Transverse colon (tissue), 4 donors: ENCODE measurements around the gene SEPTIN3. TPM values are rescaled to one million over a fixed set of nuclear protein-coding genes. Genes with fewer than 3 reads are reported as not detected.

ENCODE experiments used
- DNase-seq: peaks from one replicate; pipeline ENCODE4 v3.0.0-alpha.2; 2019
- H3K27ac ChIP-seq, 4 donors: fragments of 200-600 bp; sonication (generic); 2 replicates each; pipeline ENCODE4 v1.5.1; 2016 to 2018; ENCODE audit warnings: inconsistent platforms in 4 of 4
- H3K27me3 ChIP-seq: fragments of 200-600 bp; sonication (generic); 2 replicates; pipeline ENCODE4 v1.5.1; 2017; ENCODE audit warnings: inconsistent platforms
- H3K36me3 ChIP-seq, 4 donors: fragments of 200-600 bp; sonication (generic); 2 replicates each; pipeline ENCODE4 v1.5.1; 2017 to 2019; ENCODE audit warnings: inconsistent platforms in 4 of 4
- H3K4me1 ChIP-seq, 4 donors: fragments of 200-600 bp; sonication (generic); 2 replicates each; pipeline ENCODE4 v1.5.1; 2017 to 2020; ENCODE audit warnings: inconsistent platforms in 4 of 4
- H3K4me3 ChIP-seq, 4 donors: fragments of 200-600 bp; sonication (generic); 1 replicate in 1 of 4; 2 replicates in 3 of 4; pipeline versions ENCODE4 v1.5.1 to v1.6.1; 2017 to 2019; ENCODE audit warnings: inconsistent platforms in 4 of 4
- H3K9me3 ChIP-seq, 2 donors: fragments of 200-600 bp; sonication (generic); 2 replicates each; pipeline ENCODE4 v1.5.1; 2017 to 2019; ENCODE audit warnings: inconsistent platforms in 2 of 2
- EP300 ChIP-seq: sonication (generic); formaldehyde crosslinking; IDR thresholded peaks from one replicate; pipeline ENCODE4 v1.6.1; 2017; ENCODE audit warnings: antibody characterized with exemption, low read depth
- POLR2A ChIP-seq: fragments of 450-650 bp; IDR thresholded peaks from one replicate; pipeline ENCODE4 v1.6.1; 2016; ENCODE audit warnings: antibody characterized with exemption, mild to moderate bottlenecking, moderate library complexity
- POLR2AphosphoS5 ChIP-seq, 3 donors: sonication (generic); formaldehyde crosslinking; IDR thresholded peaks; one replicate each; pipeline ENCODE4 v1.6.1; 2016; ENCODE audit warnings: antibody characterized with exemption in 3 of 3
- WGBS, 2 donors: methylation state at CpG; one replicate each; pipeline ENCODE4 v1.1.5; 2018; ENCODE audit warnings: low coverage in 1 of 2; 5-methylcytosine and 5-hydroxymethylcytosine counted together
- in situ Hi-C, 4 donors: fragments of 200-750 bp; cut with MboI; loops; one replicate each; pipeline versions ENCODE4 v1.15.0 to v1.15.1; 2017; ENCODE audit warnings: low sequenced_read_pairs in 3 of 4, low pct_ligation_motif_present in 1 of 4, low pct_unique_long_range_greater_than_20kb in 1 of 4
- intact Hi-C: fragments of 100-400 bp; cut with DNase I; formaldehyde crosslinking; loops from one replicate; pipeline ENCODE4 v1.15.1; 2023; ENCODE audit warnings: low total_unique reads
- total RNA-seq, 4 donors: library from RNA; depleted of rRNA; stranded (reverse); fragments of >200 nt; gene quantifications; one replicate each; pipeline ENCODE4 v1.1.0, GENCODE V29; 2016
- TF ChIP-seq, protein P1 (sequence below), 5 experiments: fragments of 200-600 bp in 3 of 5; fragments of 450-650 bp in 2 of 5; sonication (generic) in 3 of 5; IDR thresholded peaks; 1 replicate in 2 of 5; 2 replicates in 3 of 5; pipeline ENCODE4 v1.5.1; 2016 to 2017; ENCODE audit warnings: antibody characterized with exemption in 5 of 5, inconsistent platforms in 3 of 5, mild to moderate bottlenecking in 2 of 5, moderate library complexity in 1 of 5

The SEPTIN3 gene
- total RNA-seq, 4 donors from 2014 or later, result 0.48 to 0.68 TPM; not detected in 2

GRCh38 chr22:41989246-41989645 lies 20.0 kb downstream of the SEPTIN3 start:
- Histone ChIP-seq H3K27ac (no peak overlapping the region), H3K27me3 (no peaks in the 10 kb centered on the region), H3K9me3 (no peaks in the 10 kb centered on the region), H3K4me1 (no peaks in the 10 kb centered on the region), H3K4me3 (no peak overlapping the region), H3K36me3 (no peaks in the 10 kb centered on the region)
- WGBS, 2 donors, result 79% methylated on average over 4 of the region's 4 CpGs; no CpG with 5 or more reads in 1 of the 2 donors
- in situ Hi-C loops, result no loop called here
- DNase-seq, result no peak
- TF ChIP-seq EP300 (no peak), POLR2A (no peak), POLR2AphosphoS5 (IDR thresholded peaks at IDR 0.05) (no peak)
- TF ChIP-seq, protein P1, sequence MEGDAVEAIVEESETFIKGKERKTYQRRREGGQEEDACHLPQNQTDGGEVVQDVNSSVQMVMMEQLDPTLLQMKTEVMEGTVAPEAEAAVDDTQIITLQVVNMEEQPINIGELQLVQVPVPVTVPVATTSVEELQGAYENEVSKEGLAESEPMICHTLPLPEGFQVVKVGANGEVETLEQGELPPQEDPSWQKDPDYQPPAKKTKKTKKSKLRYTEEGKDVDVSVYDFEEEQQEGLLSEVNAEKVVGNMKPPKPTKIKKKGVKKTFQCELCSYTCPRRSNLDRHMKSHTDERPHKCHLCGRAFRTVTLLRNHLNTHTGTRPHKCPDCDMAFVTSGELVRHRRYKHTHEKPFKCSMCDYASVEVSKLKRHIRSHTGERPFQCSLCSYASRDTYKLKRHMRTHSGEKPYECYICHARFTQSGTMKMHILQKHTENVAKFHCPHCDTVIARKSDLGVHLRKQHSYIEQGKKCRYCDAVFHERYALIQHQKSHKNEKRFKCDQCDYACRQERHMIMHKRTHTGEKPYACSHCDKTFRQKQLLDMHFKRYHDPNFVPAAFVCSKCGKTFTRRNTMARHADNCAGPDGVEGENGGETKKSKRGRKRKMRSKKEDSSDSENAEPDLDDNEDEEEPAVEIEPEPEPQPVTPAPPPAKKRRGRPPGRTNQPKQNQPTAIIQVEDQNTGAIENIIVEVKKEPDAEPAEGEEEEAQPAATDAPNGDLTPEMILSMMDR (IDR thresholded peaks at IDR 0.05), result no peak
- intact Hi-C loops, result no loop called here

DNA sequence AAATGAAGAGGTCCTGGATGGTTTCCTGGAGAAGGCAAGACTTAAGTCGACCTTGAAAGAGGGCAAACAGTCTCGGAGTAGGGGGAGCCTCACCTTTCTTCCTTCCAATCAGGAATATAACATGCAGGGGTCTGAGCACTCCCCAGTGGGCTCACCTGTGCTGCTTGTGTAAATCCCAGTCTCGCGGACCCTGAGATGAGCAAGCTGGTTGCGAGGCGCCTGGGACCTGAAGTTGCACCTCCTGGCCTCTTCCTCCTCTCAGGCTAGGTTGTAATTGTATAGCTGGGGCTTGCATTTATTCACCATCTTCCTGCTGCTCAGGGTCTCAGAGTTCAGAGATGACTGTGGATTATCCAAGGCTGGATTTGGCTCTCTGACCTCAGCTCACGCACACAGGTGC lies 21.9 kb downstream of the SEPTIN3 start:
- no peak overlapping the region for H3K27ac ChIP-seq
- TF ChIP-seq POLR2AphosphoS5 (IDR thresholded peaks at IDR 0.05) (no peak), EP300 (no peak), POLR2A (no peak)
- TF ChIP-seq, protein P1 (IDR thresholded peaks at IDR 0.05), result no peak
- no peak overlapping the region for H3K4me3 ChIP-seq
- no peaks in the 10 kb centered on the region for H3K27me3 ChIP-seq
- no peaks in the 10 kb centered on the region for H3K4me1 ChIP-seq
- no peaks in the 10 kb centered on the region for H3K36me3 ChIP-seq
- H3K9me3 ChIP-seq, result no peaks in the 10 kb centered on the region
- in situ Hi-C loops, result no loop called here
- intact Hi-C loops, result no loop called here
- DNase-seq, result no peak
- 79 to 86% methylated on average over 2 to 7 of the region's 7 CpGs for WGBS, 2 donors

DNA sequence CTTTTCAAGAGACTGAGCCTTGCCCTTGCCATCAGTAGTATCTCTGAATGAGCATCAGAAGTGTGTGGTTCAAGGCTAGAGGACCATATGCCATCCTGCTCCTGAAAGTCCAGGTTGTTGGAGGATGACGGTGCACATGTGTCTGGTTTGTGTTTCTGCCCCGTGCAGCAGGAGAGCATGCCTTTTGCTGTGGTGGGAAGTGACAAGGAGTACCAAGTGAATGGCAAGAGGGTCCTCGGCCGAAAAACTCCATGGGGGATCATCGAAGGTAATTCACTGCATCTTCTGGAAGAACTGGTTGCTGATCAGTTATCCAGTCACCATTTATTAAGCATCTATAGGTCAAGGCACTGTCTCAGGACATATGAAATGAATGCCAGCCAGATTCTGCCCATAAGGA lies 23.3 kb downstream of the SEPTIN3 start:
- H3K4me3 ChIP-seq, result no peak overlapping the region
- H3K4me1 ChIP-seq, result no peaks in the 10 kb centered on the region
- TF ChIP-seq EP300 (no peak), POLR2A (no peak), POLR2AphosphoS5 (IDR thresholded peaks at IDR 0.05) (no peak)
- TF ChIP-seq, protein P1 (IDR thresholded peaks at IDR 0.05), result no peak
- H3K27me3 ChIP-seq, result no peaks in the 10 kb centered on the region
- in situ Hi-C loops, result no loop called here
- 87 to 100% methylated on average over 3 to 5 of the region's 5 CpGs for WGBS, 2 donors
- no peaks in the 10 kb centered on the region for H3K36me3 ChIP-seq
- intact Hi-C loops, result no loop called here
- no peak for DNase-seq
- no peak overlapping the region for H3K27ac ChIP-seq
- H3K9me3 ChIP-seq, result no peaks in the 10 kb centered on the region

GRCh38 chr22:41995211-41995610 lies 26.0 kb downstream of the SEPTIN3 start:
- TF ChIP-seq EP300 (no peak), POLR2AphosphoS5 (IDR thresholded peaks at IDR 0.05) (no peak)
- TF ChIP-seq, protein P1 (IDR thresholded peaks at IDR 0.05), result no peak
- Histone ChIP-seq H3K4me1 (peaks cover 0 to 10% (median 2%) of the 10 kb centered on the region in 4 donors), H3K27ac (no peak overlapping the region), H3K9me3 (no peaks in the 10 kb centered on the region), H3K27me3 (no peaks in the 10 kb centered on the region), H3K36me3 (no peaks in the 10 kb centered on the region), H3K4me3 (no peak overlapping the region)
- in situ Hi-C loops, result no loop called here
- 63 to 66% methylated on average over 3 of the region's 3 CpGs for WGBS, 2 donors
- intact Hi-C loops, result no loop called here
- DNase-seq, result no peak
